Activated T-helper 9 cell treated with anti-CD3 and anti-CD28 coated beads, Interleukin-2, amount 50 U/mL, for 16 hours (primary cell): ENCODE results near the gene LGR6.
A peak's percentile ranks its signal among the peaks of the same experiment; 100 is the strongest.
"Not testable (repeated sequence)": the region's sequence is repeated elsewhere in the genome, so short reads cannot be mapped to it uniquely, and the experiment has no call there.

Experiments
- DNase-seq: peaks from one replicate; pipeline ENCODE4 v3.0.0-alpha.2; 2020; ENCODE audit warnings: low read depth

The LGR6 gene

DNA sequence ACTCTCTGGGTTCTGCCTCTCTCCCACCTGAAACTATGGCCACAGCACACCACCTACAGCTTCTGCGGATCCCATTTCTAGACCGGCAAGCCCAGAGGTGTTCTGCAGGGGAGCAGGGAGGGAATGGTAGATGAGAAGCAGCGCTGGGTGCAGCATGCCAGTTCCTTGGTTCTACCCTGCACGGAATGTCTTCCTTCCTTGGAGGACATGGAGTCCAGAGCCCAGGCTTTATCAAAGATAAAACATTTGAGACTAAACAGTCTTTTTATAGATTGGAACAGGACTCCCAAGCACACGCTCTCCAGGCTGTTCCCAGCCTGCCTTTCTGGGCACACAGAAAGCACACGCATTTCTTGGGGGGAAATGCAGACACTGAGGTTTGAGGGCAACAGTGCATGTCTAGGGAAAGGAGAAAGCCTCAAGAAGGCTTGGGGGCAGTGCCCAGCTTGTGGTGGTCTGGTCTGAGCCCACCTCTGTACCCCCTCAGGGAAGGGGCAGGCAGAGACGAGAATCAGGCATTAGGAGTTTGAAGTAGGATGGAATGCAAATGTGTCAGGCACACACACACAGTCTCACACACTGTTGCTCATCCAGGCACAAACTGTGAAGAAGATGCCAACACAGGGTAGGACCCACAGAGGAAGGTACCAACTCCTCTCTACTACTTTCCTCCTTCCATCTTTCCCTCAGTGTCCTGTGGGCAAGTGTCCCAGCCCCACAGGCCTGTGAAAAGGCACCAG is 29.7 kb downstream of the LGR6 start:
- DNase-seq, result no peak

GRCh38 chr1:202224453-202224852 is 30.9 kb downstream of the LGR6 start:
- no peak for DNase-seq

DNA sequence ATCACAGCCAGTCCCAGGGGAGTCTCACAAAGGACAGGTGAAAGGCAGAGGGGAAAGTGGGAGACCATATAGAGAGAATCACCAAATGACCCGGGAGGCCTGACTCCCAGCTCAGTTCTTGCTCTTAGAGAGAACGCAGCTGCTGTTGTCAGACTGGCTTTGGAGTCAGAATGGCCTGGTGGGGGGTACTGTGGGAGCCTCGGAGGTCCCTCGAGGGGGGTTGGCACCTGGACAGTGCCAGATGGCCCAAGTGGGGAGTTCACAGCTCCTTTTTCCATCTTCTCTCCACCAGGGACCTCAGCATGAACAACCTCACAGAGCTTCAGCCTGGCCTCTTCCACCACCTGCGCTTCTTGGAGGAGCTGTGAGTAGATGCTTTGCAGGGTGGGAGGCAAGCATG is 31.5 kb downstream of the LGR6 start:
- no peak for DNase-seq

DNA sequence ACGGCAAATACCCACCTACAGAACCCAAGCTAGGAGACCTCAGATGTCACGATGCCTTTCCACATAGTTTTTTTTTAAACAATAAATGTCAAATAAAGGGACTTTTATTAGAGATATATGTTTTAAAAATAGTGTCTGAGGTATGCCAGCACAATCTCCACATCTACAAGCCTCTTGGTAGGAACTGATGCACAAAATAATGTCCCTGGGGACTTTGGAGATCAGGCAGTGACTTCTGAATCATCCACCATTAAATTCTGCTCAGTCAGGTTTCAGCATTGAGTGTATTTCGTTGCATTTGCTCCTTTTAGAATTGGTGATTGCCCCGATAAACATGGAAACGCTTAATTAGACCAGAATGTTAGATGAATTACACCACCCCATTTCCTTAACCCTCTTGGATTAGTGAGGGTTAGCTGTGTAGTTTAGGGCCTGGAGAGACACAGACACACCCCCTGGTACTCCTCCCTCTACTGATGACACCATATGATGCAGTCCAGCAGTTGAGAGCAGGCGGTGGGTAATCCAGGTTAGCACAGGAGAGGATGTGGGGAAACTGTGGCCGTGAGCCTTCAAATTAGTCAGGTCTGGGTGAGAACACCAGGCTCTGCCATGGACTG is 33.6 kb downstream of the LGR6 start:
- no peak for DNase-seq

DNA sequence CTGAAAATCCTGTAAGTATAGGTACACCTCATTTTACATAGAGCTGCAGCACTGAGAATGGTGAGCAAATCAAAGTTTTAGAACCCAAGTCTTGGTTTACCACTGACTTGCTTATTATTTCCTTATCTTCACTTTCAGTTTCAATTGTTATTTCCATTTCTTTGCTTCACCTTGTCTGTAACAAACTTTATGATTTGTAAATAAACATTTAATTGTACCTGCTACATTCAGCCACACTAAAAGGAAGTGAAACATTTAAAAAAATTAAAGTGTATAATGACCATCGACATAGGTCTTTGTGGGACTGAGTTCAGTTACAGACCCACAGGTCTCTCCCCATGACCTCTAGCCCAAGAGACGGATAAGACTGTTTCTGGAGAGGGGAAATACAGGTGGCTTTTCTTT is 34.4 kb downstream of the LGR6 start:
- DNase-seq, result no peak

- DNase-seq, result no peak
Measured at GRCh38 chr1:202228484-202229122, 35.0 kb downstream of the LGR6 start.

GRCh38 chr1:202229376-202229775 is 35.8 kb downstream of the LGR6 start:
- no peak for DNase-seq

DNA sequence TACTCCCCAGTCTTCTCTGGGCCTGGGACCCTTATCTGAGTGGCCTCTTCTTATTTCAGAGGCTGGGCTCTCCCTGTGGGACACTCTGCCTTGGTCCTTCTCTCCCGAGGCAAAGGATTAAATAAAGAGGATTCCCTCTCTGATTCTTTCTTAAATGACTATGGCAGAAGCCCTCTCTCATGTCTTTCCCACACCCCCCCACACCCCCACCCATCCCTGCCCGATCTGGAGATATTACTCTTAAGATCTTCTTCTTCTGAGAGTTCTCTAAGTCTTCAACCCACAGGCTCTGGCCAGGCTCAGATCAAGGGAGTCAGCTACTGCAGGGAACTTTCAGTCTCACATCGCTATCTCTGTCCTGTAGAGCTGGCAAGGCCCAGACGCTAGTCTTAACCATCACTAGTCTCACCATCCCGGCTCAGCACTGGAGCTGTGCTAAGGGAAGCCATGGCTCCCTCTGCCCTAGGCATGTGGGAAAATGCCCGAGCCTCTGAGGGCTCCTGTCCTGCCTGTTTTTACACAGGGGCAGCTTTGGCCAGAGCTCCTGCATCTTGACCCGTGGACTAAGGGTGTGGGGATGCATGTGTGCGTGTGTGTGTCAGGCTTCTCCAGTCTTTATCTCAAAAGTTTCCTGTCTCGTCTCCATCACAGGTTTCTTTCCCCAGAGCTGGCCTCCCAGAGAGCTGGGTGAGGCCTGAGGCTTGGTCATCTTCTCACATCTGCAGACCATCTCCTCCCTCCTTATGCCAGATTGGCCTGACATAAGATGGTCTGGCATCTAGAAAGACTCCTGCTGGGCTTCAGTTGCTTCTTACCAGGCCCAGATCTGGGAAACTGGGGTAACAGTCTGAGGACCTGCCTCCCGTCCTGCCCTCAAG is 36.7 kb downstream of the LGR6 start:
- DNase-seq, result no peak

DNA sequence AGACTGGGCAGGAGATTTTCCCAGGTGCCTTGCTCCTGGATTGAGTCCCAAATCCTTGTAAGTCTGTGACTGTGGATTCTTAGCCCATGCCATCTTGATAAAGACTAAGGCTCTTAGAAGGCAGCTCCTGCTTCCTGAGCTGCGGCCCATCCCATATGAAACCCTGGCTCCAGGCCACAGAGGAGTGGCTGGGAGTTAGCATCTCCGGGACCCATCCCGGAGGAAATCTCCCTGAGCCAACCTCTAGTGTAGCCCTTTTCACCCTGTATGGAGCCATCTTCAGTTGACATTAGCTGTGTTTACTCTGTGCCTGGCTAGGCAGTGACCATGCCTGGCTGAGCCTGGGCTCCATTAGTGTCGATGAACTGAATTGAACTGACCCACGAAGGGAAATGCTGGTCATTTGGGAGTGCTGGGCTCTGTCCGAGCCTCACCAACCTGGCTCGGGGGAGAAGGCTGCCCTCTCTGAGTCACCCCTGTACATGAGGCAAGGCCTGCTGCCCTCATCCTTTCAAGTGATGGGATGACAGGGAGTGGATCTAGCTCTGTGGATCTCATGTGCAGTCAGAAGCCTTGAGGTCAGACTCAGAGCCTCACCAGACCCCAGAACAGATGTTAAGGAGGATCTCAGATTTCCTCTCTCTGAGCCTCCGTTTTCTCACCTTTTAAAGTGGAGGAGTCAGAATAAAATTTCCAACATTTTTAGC is 37.5 kb downstream of the LGR6 start:
- no peak for DNase-seq

DNA sequence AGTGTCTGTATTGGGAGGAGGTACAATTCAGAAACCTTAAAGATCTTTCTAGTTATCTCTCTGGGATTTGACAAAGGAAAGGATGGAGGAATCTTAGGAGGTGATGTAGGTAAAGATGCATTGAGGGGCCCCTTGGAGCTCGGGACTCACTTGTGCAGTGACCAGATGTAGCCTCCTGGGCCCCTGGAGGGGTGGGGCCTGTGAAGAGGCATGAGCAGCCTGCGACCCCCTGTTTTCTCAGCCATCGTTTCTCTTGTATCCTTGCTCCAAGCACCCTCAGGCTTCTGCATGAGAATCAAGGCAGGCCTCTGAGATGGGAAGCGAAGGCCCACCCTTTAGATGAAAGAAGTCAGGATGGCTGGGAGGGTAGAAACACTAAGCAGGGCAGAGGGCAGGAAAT is 39.6 kb downstream of the LGR6 start:
- no peak for DNase-seq

DNA sequence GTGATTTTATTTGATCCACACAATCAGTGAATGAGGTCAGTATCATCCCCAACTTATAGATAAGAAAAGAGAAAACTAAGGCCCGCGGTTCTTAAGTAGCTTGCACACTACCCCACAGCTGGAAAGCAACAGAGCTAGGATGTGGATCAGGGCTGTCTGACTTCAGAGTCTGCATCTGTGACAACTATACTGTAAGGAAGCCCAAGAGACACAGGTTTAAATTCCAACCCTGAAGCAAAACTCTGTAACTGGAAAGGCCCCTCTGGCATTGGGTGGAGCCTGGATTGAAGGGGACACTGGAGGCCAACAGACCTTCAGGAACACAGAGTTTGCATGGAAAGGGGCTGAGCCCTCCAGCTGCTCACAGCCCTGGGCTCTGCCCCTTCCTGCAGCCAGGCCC is 40.2 kb downstream of the LGR6 start:
- no peak for DNase-seq

DNA sequence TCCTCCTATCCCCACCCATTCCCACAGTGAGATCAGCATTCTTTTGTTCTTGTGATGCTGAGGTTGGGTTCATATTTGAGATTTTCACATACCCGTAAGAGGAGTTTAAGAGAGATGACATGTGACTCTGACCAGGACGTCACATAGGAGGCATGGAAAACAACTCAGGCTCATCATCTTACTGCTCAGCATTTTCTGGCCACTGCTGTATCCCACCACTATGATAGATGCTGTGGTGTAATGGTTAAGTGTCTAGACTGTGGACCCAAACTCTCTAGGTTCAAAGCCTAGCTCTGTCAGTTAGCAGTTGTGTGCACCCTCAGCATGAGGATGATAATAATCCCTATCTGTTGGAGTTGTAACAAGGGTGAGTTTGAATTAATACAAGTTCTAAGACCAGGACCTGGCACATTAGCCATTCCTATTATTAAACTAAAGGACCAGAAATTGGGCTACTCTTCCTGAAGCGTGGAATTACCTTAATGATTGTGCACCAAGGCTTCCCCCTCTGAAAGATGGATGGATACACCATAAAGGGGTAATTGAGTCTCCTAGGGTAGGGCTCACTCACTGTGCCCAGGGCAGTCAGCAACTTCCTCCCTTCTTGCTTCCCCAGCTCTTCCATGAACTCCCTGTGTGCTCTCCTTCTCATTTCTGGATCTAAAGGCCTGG is 40.9 kb downstream of the LGR6 start:
- DNase-seq, result no peak

- no peak for DNase-seq
Measured at GRCh38 chr1:202235003-202235660, 41.5 kb downstream of the LGR6 start.

- peak; percentile 45 for DNase-seq
Measured at GRCh38 chr1:202235856-202236837, 42.5 kb downstream of the LGR6 start.

- no peak for DNase-seq
Measured at GRCh38 chr1:202237052-202237451, 43.5 kb downstream of the LGR6 start.

GRCh38 chr1:202238914-202239313 is 45.3 kb downstream of the LGR6 start:
- no peak for DNase-seq

- DNase-seq, result not testable (repeated sequence)
Measured at GRCh38 chr1:202240226-202240625, 46.6 kb downstream of the LGR6 start.

DNA sequence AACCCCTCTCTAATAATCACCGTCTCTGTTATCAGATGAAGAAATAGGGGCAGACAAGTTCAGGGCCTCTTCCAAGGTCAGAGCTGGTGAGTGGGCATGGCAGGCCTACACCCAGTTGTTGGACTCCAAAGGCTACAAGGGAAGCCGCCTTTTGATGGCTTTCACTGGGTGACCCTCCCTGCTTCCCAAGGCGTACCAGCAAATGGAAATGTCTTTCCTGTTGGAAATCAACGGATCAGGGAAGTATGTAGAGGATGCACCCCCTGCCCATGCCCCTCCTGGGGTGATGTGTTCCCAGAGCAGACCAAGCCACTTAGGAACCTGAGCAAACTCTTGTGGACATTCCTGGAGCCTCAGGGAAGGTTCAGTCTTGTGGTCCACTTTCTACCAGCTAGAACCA is 47.4 kb downstream of the LGR6 start:
- no peak for DNase-seq

- no peak for DNase-seq
Measured at GRCh38 chr1:202241376-202242079, 47.9 kb downstream of the LGR6 start.
